Measurements from ENCODE around the gene ST6GALNAC5.
"Not testable (repeated sequence)": the region's sequence is repeated elsewhere in the genome, so short reads cannot be mapped to it uniquely, and the experiment has no call there.

The ST6GALNAC5 gene

DNA sequence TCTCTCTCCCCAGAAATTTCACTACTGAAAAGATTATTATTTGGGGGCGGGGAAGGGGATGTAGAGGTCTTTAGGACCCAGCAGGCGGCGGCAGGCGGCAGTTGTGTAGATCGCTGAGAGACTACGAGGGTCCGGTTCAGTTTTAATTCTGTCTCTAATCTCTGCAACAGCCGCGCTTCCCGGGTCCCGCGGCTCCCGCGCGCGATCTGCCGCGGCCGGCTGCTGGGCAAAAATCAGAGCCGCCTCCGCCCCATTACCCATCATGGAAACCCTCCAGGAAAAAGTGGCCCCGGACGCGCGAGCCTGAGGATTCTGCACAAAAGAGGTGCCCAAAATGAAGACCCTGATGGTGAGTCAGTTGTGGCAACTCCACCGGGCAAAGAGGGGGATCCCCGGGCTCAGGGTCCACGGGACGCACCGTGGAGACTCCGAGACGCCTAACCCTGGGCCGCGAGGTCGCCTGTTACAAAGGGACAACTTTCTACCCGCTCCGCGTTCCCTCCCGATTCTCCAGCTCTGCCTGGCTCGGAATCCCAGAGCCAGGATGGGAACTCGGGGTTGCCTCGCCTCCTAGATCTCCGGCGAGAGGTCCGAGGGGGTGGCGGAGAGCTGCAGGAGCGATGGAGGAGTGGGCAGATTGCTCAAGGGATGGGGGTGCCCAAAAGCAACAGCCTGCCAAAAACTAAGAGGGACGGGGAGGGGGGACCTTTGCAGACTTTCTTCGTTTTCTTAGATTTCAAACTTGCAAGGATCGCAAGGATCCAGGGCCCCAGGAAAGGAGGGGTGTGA lies at the start of gene ST6GALNAC5:
ST6GALNAC5 (plus strand) TSS at position 139 of the 789 bp plus-strand sequence.
- no peak for DNase-seq (ENCODE audit: low read depth in 2 of 2)

DNA sequence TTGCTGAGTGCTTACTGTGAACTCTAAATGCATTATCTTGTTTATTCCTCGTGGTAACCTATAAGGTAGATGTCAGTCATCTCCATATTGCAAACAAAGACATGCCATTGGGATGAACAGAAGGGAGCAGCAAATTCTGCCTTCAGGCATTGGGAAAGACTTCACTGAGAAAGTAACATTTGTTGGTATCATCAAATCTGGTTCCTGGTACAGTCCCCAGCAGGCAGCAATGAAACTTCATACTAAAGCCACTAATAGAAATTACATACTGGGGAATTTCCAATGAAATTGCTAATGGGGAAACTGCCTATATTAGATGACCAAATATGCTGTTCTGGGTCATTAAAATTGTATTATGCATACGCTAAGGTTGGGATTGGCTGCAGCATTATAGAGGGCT lies 47.3 kb upstream of the ST6GALNAC5 start:
- no peak for DNase-seq (ENCODE audit: low read depth in 2 of 2)

GRCh38 chr1:76822961-76823360 lies 44.3 kb upstream of the ST6GALNAC5 start:
- DNase-seq (ENCODE audit: low read depth in 2 of 2), result not testable (repeated sequence)

- DNase-seq (ENCODE audit: low read depth in 2 of 2), result no peak
These were observed 43.2 kb upstream of the ST6GALNAC5 start for GRCh38 chr1:76824106-76824505.

GRCh38 chr1:76826072-76826845 lies 41.0 kb upstream of the ST6GALNAC5 start:
- no peak for DNase-seq (ENCODE audit: low read depth in 2 of 2)

DNA sequence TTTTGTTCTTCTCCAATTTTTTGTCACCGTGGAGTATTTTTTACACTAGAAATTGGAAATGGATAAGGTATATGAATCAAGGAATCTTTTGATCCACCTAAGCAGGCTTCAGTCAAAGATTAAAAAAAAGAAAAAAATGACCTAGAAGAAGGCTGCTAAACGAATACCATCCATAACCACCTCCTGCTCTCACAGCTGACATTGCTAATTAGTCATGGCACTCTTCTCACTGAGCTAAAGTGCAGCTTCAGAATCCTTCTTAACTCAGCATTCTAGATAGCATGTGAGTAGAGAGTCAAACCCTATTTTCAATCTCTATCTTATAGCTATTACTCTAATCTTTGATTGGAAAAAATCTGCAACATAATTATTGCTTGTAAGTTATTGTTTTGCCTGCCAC lies 40.2 kb upstream of the ST6GALNAC5 start:
- DNase-seq (ENCODE audit: low read depth in 2 of 2), result no peak

GRCh38 chr1:76830373-76830772 lies 36.9 kb upstream of the ST6GALNAC5 start:
- no peak for DNase-seq (ENCODE audit: low read depth in 2 of 2)

DNA sequence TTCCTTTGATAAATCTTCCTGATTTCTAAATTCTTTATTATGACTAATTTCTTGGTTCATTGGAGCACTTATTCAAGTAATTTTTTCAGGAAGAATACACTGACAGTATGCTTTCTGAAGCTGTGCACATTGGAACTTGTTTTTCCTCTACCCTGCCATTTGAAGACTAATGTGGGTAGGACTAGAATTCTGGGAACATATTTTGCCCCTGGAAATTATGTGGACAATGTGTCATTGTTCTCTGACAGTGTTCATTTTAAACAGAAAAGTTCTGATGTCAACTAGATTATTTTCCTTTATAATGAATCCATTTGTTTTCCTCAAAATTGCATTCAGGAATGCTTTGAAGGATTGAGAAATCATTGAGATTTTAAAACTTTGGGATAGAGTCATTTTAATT lies 34.8 kb upstream of the ST6GALNAC5 start:
- no peak for DNase-seq (ENCODE audit: low read depth in 2 of 2)

DNA sequence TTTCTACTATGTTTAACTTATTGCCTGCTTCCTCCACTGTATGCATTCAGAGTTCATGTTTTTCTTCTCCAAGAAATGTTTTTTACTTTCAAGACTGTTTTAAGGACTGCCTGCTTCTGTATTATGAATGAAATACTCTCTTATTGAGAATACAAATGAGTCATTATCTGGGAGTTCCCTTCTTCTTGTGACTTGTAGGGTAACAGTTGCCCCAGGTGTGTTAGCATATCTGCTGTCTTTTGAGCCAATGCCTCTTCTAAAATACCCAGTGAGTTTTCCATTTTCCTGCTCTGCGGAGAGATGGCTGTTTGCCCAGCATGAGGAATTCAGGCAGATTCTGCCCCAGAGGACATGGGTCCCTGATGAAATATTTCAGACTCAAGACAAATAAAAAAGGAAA lies 34.1 kb upstream of the ST6GALNAC5 start:
- DNase-seq (ENCODE audit: low read depth in 2 of 2), result no peak

DNA sequence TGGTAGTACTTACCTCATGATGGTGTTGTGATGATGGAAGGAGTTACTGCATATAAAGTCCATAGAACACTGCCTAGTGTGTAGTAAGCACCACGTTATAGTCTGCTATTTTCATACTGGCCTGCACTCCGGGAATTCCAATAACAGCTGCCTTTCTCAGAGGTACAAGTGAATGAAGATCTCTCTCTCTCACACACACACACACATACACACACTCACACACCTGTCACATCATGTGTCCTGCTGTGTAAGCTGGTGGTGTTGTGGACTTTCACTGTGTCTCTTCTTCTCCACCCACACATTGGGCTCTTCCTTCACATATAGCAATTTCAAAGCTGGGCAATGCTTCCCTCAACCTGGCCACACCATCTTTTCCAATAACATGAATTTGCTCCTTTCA lies 33.4 kb upstream of the ST6GALNAC5 start:
- no peak for DNase-seq (ENCODE audit: low read depth in 2 of 2)

- DNase-seq (ENCODE audit: low read depth in 2 of 2), result no peak
These were observed 32.1 kb upstream of the ST6GALNAC5 start for GRCh38 chr1:76835203-76835602.

DNA sequence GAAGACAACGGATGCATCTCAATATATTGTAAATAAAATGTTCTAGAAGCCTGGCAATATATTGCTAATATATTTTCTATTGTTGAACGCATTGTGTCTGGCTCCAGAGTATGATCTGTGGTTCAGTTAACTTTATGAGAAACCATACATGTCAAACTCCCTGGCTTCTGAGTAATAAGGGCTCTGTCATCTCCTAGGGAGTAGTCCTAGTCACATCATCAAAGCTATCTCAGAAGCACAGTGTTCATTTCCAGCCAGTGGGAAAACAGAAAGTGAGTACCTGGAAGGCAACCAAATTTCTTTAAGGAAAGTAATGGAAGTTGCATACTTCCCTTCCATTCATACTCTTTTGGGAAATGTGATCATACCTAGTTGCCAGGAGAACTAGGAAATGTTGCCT lies 27.0 kb upstream of the ST6GALNAC5 start:
- no peak for DNase-seq (ENCODE audit: low read depth in 2 of 2)

DNA sequence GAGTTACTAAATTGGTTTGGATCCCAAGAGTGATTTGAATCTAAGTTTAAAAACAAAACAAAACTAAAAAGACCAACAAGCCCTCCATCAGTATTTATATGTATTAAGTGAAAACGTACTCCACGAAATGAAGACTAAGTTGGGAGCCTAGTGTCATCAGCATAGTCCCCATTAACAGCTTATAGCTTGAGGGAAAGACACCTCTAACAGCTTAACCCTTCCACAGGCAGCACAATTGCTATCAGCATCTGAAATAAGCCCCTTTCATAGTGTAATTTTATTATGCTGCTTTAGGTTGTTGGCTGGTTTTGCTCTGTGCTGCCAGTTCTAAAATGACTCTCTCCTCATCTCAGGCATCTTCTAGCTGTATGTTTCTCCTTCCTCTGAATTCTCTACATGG lies 25.8 kb upstream of the ST6GALNAC5 start:
- no peak for DNase-seq (ENCODE audit: low read depth in 2 of 2)

DNA sequence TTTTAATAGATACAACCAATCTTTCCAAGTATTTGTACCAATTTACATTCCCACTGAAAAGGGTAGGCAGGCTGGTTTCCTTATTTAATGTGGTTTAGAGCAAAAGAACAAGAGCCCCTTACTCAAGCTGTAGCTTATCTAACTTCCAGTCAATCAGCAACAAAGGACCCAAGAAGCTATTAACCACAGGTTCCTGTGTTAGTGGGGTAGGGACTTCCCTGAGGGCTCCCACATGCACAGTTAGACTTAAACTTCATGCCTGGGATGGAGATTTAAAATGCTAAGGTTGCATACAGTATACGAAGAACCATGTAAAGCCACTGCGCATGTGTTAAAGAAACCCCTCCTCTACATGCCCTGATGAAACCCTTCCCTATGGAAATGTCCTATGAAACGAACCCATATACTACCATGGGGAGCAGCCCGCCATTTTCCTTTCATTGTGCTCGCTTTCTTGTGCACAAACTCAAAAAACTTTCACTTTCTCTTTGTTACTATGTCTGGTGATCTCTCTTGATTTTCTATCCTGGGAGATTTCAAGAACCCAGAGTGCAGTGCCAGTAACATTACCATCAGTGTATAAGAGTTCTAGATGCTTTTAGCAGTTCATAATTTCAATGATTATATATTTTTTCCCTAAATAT lies 23.3 kb upstream of the ST6GALNAC5 start:
- DNase-seq (ENCODE audit: low read depth in 2 of 2), result no peak

- DNase-seq (ENCODE audit: low read depth in 2 of 2), result no peak
These were observed 13.0 kb upstream of the ST6GALNAC5 start for GRCh38 chr1:76854255-76854654.

DNA sequence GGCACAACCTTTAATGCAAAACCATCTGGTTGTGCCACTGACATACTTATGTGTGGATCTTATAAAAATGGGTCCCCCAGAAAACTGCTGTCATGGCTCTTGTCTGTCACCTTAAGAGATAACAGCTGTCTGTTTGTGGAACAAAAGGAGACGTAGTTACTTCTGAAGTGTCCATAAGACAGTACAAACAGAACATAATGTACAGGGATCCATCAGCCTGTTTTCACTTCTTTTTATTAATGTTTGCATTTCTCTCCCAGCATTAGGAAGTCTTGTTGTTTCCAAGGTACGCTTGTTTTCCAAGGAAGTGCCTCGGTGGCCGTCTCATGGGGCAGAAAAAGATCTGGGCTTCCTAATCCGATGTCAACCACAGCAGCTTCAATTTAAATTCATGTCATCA lies 11.2 kb upstream of the ST6GALNAC5 start:
- no peak for DNase-seq (ENCODE audit: low read depth in 2 of 2)

GRCh38 chr1:76857138-76857537 lies 10.1 kb upstream of the ST6GALNAC5 start:
- no peak for DNase-seq (ENCODE audit: low read depth in 2 of 2)

- DNase-seq (ENCODE audit: low read depth in 2 of 2), result no peak
These were observed 9.3 kb upstream of the ST6GALNAC5 start for GRCh38 chr1:76857973-76858372.

DNA sequence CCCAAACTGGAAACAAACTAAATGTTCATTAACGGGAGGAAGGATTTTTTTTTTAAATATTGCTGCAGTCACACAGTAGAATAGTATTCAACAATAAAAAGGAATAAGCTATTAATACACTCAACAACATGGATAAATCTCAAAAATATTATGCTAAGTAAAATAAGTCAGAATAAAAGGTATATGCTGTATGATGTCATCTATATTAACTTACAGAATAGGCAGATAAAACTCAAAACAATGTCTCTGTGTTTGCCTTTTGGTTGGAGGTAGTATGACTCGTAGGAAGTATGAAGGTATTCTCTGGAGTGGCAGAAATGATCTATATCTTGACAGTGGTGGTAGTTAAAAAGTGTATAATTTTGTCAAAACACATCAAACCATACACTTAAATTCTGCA lies 6.1 kb upstream of the ST6GALNAC5 start:
- no peak for DNase-seq (ENCODE audit: low read depth in 2 of 2)

DNA sequence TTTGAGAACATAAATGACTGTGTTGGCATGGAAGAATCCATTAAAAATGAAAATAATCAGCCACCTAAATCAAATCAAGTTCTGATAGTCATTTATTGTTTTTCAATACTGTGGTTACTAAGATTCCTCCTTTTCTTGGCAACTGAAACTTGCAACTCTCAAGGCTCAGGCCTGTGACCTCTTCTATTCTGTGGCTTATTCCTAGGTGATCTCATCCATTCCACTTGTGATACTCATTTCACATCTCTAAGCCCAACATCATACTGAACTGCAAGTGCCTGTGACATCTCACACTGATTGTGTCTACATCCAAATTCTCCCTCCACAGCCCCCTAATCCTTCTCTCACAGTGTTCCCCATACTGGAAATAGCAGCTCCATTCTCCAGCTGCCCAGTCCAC lies 4.8 kb upstream of the ST6GALNAC5 start:
- DNase-seq (ENCODE audit: low read depth in 2 of 2), result no peak

- no peak for DNase-seq (ENCODE audit: low read depth in 2 of 2)
These were observed 2.9 kb upstream of the ST6GALNAC5 start for GRCh38 chr1:76864383-76864782.

DNA sequence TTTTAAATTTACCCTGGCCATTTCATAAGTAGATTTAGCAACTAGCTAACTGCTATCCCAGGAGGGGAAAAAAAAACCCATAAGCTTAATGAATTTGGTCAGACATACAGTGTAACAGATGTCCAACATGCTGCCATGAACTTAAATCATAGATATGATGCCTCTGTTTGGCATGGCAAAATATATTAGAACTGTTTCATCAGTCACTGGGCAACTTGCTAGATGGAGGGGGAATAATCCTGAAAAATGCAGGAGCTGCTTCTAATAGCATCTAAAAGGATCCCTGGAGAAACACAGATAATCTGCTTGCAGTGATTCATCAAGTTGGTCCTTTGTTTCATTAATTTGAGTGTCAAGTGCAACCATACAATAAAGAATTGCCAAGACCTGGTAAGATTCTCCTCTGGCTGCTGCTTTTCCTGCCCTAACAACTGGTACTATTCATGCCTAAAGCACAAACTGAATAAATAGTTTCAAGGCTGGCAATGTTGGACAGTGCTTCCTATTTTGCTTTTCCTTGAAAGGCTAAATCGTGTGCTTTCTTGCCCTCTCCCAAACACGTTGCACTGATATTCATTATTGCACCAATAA lies 1.5 kb upstream of the ST6GALNAC5 start:
- no peak for DNase-seq (ENCODE audit: low read depth in 2 of 2)

All from stimulated activated CD8-positive, alpha-beta memory T cell treated with anti-CD3 and anti-CD28 coated beads, Interleukin-2, amount 100 ng/mL, for 1 hour (primary cell).